H9 (cell line): ENCODE measurements around the gene MCFD2. TPM values are rescaled to one million over a fixed set of nuclear protein-coding genes. Genes with fewer than 3 reads are reported as not detected.

ENCODE experiments used
- DNase-seq: peaks from one replicate; pipeline ENCODE4 v3.0.0-alpha.2; 2017
- H2AFZ ChIP-seq: one replicate; pipeline ENCODE4 v1.6.1; 2013; ENCODE audit warnings: mild to moderate bottlenecking, low read length, control low read depth, moderate library complexity
- H2AK5ac ChIP-seq: 2 replicates; pipeline ENCODE4 v1.6.1; 2013; ENCODE audit warnings: low read length, control low read depth, mixed read lengths; ENCODE audit not compliant: insufficient read length
- H2BK120ac ChIP-seq: one replicate; pipeline ENCODE4 v1.6.1; 2013; ENCODE audit warnings: low read depth, mild to moderate bottlenecking, low read length, control low read depth, inconsistent platforms; ENCODE audit not compliant: poor library complexity, severe bottlenecking
- H2BK12ac ChIP-seq: 2 replicates; pipeline ENCODE4 v1.6.1; 2013; ENCODE audit warnings: low read length, control low read depth, mixed read lengths, low read depth; ENCODE audit not compliant: insufficient read length
- H2BK15ac ChIP-seq: 2 replicates; pipeline ENCODE4 v1.6.1; 2013; ENCODE audit warnings: low read depth, low read length, control low read depth
- H2BK20ac ChIP-seq: one replicate; pipeline ENCODE4 v1.6.1; 2013; ENCODE audit warnings: low read depth, mild to moderate bottlenecking, low read length, control low read depth, inconsistent platforms; ENCODE audit not compliant: poor library complexity, severe bottlenecking
- H2BK5ac ChIP-seq: 2 replicates; pipeline ENCODE4 v1.6.1; 2013; ENCODE audit warnings: low read length, control low read depth, mixed read lengths; ENCODE audit not compliant: insufficient read length
- H3K14ac ChIP-seq: 2 replicates; pipeline ENCODE4 v1.6.1; 2013; ENCODE audit warnings: low read length, control low read depth; ENCODE audit not compliant: insufficient read depth
- H3K18ac ChIP-seq: 2 replicates; pipeline ENCODE4 v1.6.1; 2013; ENCODE audit warnings: low read depth, mild to moderate bottlenecking, mixed read lengths, low read length, control low read depth; ENCODE audit not compliant: insufficient read length
- H3K23ac ChIP-seq: 2 replicates; pipeline ENCODE4 v1.6.1; 2013; ENCODE audit warnings: low read length, control low read depth, mixed read lengths, low read depth; ENCODE audit not compliant: insufficient read length
- H3K23me2 ChIP-seq: 2 replicates; pipeline ENCODE4 v1.6.1; 2013; ENCODE audit warnings: low read depth, mild to moderate bottlenecking, mixed read lengths, low read length, control low read depth; ENCODE audit not compliant: insufficient read length, poor library complexity, severe bottlenecking
- H3K27ac ChIP-seq: 2 replicates; pipeline ENCODE4 v1.5.1; 2013; ENCODE audit warnings: low read length, control low read depth, mixed read lengths, low read depth; ENCODE audit not compliant: insufficient read length
- H3K27me3 ChIP-seq: 2 replicates; pipeline ENCODE4 v1.6.1; 2013; ENCODE audit warnings: low read length, control low read depth, inconsistent platforms; ENCODE audit not compliant: insufficient read depth
- H3K4ac ChIP-seq: 2 replicates; pipeline ENCODE4 v1.6.1; 2013; ENCODE audit warnings: low read depth, mild to moderate bottlenecking, control low read depth, inconsistent platforms, low read length, moderate library complexity
- H3K4me1 ChIP-seq: 2 replicates; pipeline ENCODE4 v1.6.1; 2013; ENCODE audit warnings: low read length, control low read depth, inconsistent platforms; ENCODE audit not compliant: insufficient read depth
- H3K4me2 ChIP-seq: 2 replicates; pipeline ENCODE4 v1.6.1; 2013; ENCODE audit warnings: low read length, control low read depth, mixed read lengths; ENCODE audit not compliant: insufficient read length, insufficient read depth
- H3K56ac ChIP-seq: 2 replicates; pipeline ENCODE4 v1.6.1; 2013; ENCODE audit warnings: low read depth, mild to moderate bottlenecking, mixed read lengths, low read length, control low read depth; ENCODE audit not compliant: insufficient read length
- H3K79me1 ChIP-seq: 2 replicates; pipeline ENCODE4 v1.6.1; 2013; ENCODE audit warnings: low read depth, mild to moderate bottlenecking, moderate library complexity, low read length, control low read depth, inconsistent platforms; ENCODE audit not compliant: insufficient read depth, poor library complexity, severe bottlenecking
- H3K79me2 ChIP-seq: 2 replicates; pipeline ENCODE4 v1.6.1; 2013; ENCODE audit warnings: low read length, control low read depth, inconsistent platforms; ENCODE audit not compliant: insufficient read depth
- H3K9ac ChIP-seq: 2 replicates; pipeline ENCODE4 v1.6.1; 2013; ENCODE audit warnings: low read length, control low read depth, mixed read lengths; ENCODE audit not compliant: insufficient read length; ENCODE audit errors: extremely low read depth
- H3K9me3 ChIP-seq: one replicate; pipeline ENCODE4 v1.6.1; 2013; ENCODE audit warnings: low read depth, low read length, inconsistent platforms; ENCODE audit not compliant: control insufficient read depth
- H3T11ph ChIP-seq: one replicate; pipeline ENCODE4 v1.6.1; 2013; ENCODE audit warnings: mild to moderate bottlenecking, low read length, control low read depth, inconsistent platforms
- H4K20me1 ChIP-seq: one replicate; pipeline ENCODE4 v1.6.1; 2013; ENCODE audit not compliant: control insufficient read depth, insufficient read length, insufficient read depth
- H4K5ac ChIP-seq: 2 replicates; pipeline ENCODE4 v1.6.1; 2013; ENCODE audit warnings: low read depth, mild to moderate bottlenecking, mixed read lengths, low read length, control low read depth; ENCODE audit not compliant: insufficient read length
- H4K8ac ChIP-seq: replicated peaks from 2 replicates; pipeline ENCODE4 v1.6.1; 2013; ENCODE audit warnings: low read length, control low read depth, mixed read lengths, low read depth; ENCODE audit not compliant: insufficient read length
- H4K91ac ChIP-seq: 2 replicates; pipeline ENCODE4 v1.6.1; 2013; ENCODE audit warnings: low read depth, mild to moderate bottlenecking, moderate library complexity, mixed read lengths, low read length, control low read depth; ENCODE audit not compliant: insufficient read length
- H3K27ac Mint-ChIP-seq, 3 experiments: 2 replicates in 2 of 3; 3 replicates in 1 of 3; pipeline ENCODE4 v1.8.0; 2020 to 2021; ENCODE audit warnings: mixed read lengths in 3 of 3, mild to moderate bottlenecking in 1 of 3, moderate library complexity in 1 of 3
- H3K27me3 Mint-ChIP-seq: 2 replicates; pipeline ENCODE4 v1.8.0; 2021; ENCODE audit warnings: low read depth, mild to moderate bottlenecking, moderate library complexity, mixed read lengths
- H3K36me3 Mint-ChIP-seq, 3 experiments: 2 replicates in 2 of 3; 3 replicates in 1 of 3; pipeline ENCODE4 v1.8.0; 2020 to 2021; ENCODE audit warnings: low read depth in 3 of 3, mixed read lengths in 3 of 3; ENCODE audit not compliant: insufficient read depth in 1 of 3
- H3K4me1 Mint-ChIP-seq, 2 experiments: 2 replicates each; pipeline ENCODE4 v1.8.0; 2020; ENCODE audit warnings: mixed read lengths in 2 of 2
- H3K4me3 Mint-ChIP-seq, 2 experiments: 2 replicates in 1 of 2; 3 replicates in 1 of 2; pipeline ENCODE4 v1.8.0; 2020 to 2021; ENCODE audit warnings: mild to moderate bottlenecking in 2 of 2, mixed read lengths in 2 of 2, moderate library complexity in 1 of 2
- H3K9me3 Mint-ChIP-seq, 2 experiments: 2 replicates in 1 of 2; 3 replicates in 1 of 2; pipeline ENCODE4 v1.8.0; 2020; ENCODE audit warnings: mild to moderate bottlenecking in 2 of 2, mixed read lengths in 2 of 2, moderate library complexity in 1 of 2
- WGBS: extraction: QIAGEN DNeasy Blood & Tissue Kit; methylation state at CpG from one replicate; pipeline ENCODE4 v1.1.7; 2013; ENCODE audit warnings: missing lambda C conversion rate, low lambda C conversion rate, mixed read lengths; ENCODE audit not compliant: insufficient read length; ENCODE audit errors: extremely low coverage; 5-methylcytosine and 5-hydroxymethylcytosine counted together
- total RNA-seq: library from RNA; stranded (reverse); gene quantifications from 2 replicates; pipeline ENCODE4 v1.2.1, GENCODE V29; 2021
- TF ChIP-seq, protein P1 (sequence below): fragments of 200-600 bp; sonication (generic); conservative IDR thresholded peaks from 3 replicates; pipeline ENCODE4 v1.8.0; 2021; ENCODE audit warnings: antibody characterized with exemption, mild to moderate bottlenecking

MCFD2 gene
- total RNA-seq, 1 experiment from 2014 or later = 64.6 TPM

DNA sequence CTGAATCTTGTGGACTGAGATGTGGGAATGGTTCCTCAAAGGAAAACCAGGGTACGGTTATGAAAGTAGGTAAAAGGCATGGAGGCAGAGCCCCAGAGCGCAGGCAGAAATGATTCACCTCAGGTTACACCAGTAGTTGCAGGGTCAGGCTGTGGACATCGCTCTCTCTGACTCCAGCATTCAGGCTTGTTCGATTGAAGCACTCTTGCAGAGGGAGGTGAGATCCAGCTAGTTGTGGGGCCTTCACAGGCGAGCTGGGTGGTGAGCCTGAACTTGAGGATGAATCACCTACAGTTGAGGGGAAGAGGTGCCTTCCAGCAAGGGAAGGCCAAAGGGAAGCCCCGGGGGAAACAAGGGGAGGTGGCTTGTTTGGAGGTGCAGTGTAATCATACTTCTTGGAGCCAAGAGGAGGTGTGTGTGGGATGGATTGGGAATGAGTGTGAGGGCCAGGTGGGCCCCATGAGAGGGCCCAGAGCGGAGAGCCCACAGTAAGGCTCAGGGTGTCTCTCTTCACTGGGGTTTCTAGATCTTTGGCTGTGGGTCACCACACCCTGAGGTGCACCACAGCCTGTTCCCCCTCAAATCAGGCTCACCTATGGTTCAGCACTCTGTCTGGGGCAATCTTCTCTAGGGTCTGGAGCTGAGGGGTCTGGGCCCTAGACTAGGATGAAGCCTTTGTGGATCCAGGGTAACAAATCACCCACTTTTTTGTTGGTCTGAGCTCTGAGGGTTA is 48.5 kb upstream of the MCFD2 start:
- Histone ChIP-seq H2BK15ac (no peak overlapping the region), H3K4me2 (no peak overlapping the region), H3K4me1 (no peaks in the 10 kb centered on the region), H2BK20ac (no peak overlapping the region), H3K23me2 (no peaks in the 10 kb centered on the region), H2AK5ac (no peak overlapping the region), H3K18ac (no peak overlapping the region), H3K27ac (no peak overlapping the region), H4K5ac (no peak overlapping the region), H4K20me1 (no peaks in the 10 kb centered on the region), H3K56ac (no peak overlapping the region), H3K9me3 (no peaks in the 10 kb centered on the region), H2BK12ac (no peak overlapping the region), H2AFZ (no peak overlapping the region), H3K4ac (no peak overlapping the region), H2BK120ac (no peak overlapping the region), H3K79me1 (no peaks in the 10 kb centered on the region), H4K8ac (no peak overlapping the region), H3K27me3 (no peaks in the 10 kb centered on the region), H3K23ac (no peak overlapping the region), H3K79me2 (no peaks in the 10 kb centered on the region), H3K9ac (no peak overlapping the region), H3K14ac (no peak overlapping the region), H2BK5ac (no peak overlapping the region), H4K91ac (no peak overlapping the region), H3T11ph (no peak overlapping the region)
- no peaks in the 10 kb centered on the region for H3K9me3 Mint-ChIP-seq
- H3K4me3 Mint-ChIP-seq = no peak overlapping the region; a peak in 1 of 5 replicates
- peak overlapping the region in 1 of 3 experiments; percentile 80; a peak in 2 of 7 replicates for H3K27ac Mint-ChIP-seq
- WGBS = no CpG with 5 or more reads among the region's 7 CpGs
- H3K36me3 Mint-ChIP-seq = peaks cover 0 to 6% (median 0%) of the 10 kb centered on the region in 3 experiments; a peak in 2 of 7 replicates
- no peaks in the 10 kb centered on the region for H3K27me3 Mint-ChIP-seq
- TF ChIP-seq, protein P1, sequence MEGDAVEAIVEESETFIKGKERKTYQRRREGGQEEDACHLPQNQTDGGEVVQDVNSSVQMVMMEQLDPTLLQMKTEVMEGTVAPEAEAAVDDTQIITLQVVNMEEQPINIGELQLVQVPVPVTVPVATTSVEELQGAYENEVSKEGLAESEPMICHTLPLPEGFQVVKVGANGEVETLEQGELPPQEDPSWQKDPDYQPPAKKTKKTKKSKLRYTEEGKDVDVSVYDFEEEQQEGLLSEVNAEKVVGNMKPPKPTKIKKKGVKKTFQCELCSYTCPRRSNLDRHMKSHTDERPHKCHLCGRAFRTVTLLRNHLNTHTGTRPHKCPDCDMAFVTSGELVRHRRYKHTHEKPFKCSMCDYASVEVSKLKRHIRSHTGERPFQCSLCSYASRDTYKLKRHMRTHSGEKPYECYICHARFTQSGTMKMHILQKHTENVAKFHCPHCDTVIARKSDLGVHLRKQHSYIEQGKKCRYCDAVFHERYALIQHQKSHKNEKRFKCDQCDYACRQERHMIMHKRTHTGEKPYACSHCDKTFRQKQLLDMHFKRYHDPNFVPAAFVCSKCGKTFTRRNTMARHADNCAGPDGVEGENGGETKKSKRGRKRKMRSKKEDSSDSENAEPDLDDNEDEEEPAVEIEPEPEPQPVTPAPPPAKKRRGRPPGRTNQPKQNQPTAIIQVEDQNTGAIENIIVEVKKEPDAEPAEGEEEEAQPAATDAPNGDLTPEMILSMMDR = no peak
- DNase-seq = no peak
- peaks cover 7 to 9% of the 10 kb centered on the region in 2 experiments; a peak in 3 of 4 replicates for H3K4me1 Mint-ChIP-seq
